Esophagus squamous epithelium (tissue), 5 donors: Measurements from ENCODE around the gene TFF2. TPM values are rescaled to one million over a fixed set of nuclear protein-coding genes. Genes with fewer than 3 reads are reported as not detected.

Experiments
- DNase-seq: peaks from one replicate; lab custom pipeline; 2025; lab: John Stamatoyannopoulos, UW
- H3K27ac ChIP-seq, 4 donors: fragments of 200-600 bp; sonication (generic); one replicate each; pipeline ENCODE4 v1.5.1; 2016 to 2019; ENCODE audit warnings: mild to moderate bottlenecking in 1 of 4
- H3K27me3 ChIP-seq, 4 donors: fragments of 200-600 bp; sonication (generic); 1 replicate in 3 of 4; 2 replicates in 1 of 4; pipeline versions ENCODE4 v1.5.1 to v1.6.0; 2017 to 2021; ENCODE audit warnings: antibody characterized with exemption in 1 of 4
- H3K36me3 ChIP-seq, 3 donors: fragments of 200-600 bp; sonication (generic); one replicate each; pipeline ENCODE4 v1.5.1; 2016 to 2019
- H3K4me1 ChIP-seq, 3 donors: fragments of 200-600 bp; sonication (generic); one replicate each; pipeline ENCODE4 v1.5.1; 2017 to 2019
- H3K4me3 ChIP-seq, 4 donors: fragments of 200-600 bp; sonication (generic); 1 replicate in 3 of 4; 2 replicates in 1 of 4; pipeline ENCODE4 v1.5.1; 2016 to 2019; ENCODE audit warnings: mild to moderate bottlenecking in 2 of 4, moderate library complexity in 1 of 4
- H3K9me3 ChIP-seq, 3 donors: fragments of 200-600 bp; sonication (generic); one replicate each; pipeline ENCODE4 v1.5.1; 2016 to 2019
- POLR2A ChIP-seq, 4 donors: fragments of 450-650 bp; IDR thresholded peaks; one replicate each; pipeline ENCODE4 v1.6.1; 2017; ENCODE audit warnings: antibody characterized with exemption in 4 of 4, mild to moderate bottlenecking in 4 of 4, moderate library complexity in 3 of 4
- WGBS, 2 donors: methylation state at CpG; one replicate each; pipeline ENCODE4 v1.1.5; 2018; 5-methylcytosine and 5-hydroxymethylcytosine counted together
- intact Hi-C: fragments of 100-400 bp; cut with DNase I; formaldehyde crosslinking; loops from one replicate; pipeline ENCODE4 v1.15.0; 2022
- total RNA-seq, 4 donors: library from RNA; depleted of rRNA; stranded (reverse); fragments of >200 nt; gene quantifications; one replicate each; pipeline ENCODE4 v1.1.0, GENCODE V29; 2016
- TF ChIP-seq, protein P1 (sequence below), 6 experiments: fragments of 450-650 bp in 4 of 6; fragments of 200-600 bp in 2 of 6; sonication (generic) in 2 of 6; IDR thresholded peaks; one replicate each; pipeline ENCODE4 v1.5.1; 2016 to 2019; ENCODE audit warnings: antibody characterized with exemption in 6 of 6, mild to moderate bottlenecking in 4 of 6, moderate library complexity in 4 of 6
- donor health status: DM: yes; HTN: yes; CAD: no.

The TFF2 gene
- total RNA-seq, 4 donors from 2014 or later = 1.7 TPM; not detected in 3

DNA sequence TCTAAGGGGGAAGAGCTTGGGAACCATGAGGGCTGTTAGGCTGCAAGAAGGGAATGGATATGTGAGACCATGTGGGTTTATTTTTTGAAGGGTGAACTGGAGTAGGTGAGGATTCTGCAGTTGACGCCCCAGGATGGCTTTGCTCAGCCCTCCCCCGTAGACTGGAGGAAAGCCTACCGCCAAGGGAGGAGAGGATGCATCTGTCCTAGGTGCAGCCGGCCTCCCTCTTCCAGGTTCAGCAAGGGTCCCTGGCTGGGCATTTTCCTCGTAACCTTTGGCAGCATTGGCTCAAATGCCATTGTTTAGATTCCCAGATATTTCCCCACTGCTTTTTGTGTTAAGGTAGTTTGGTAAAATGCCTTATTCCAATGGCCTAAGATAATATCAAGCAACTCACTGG is 52.1 kb downstream of the TFF2 start:
- TF ChIP-seq POLR2A (IDR thresholded peaks at IDR 0.05) = no peak
- TF ChIP-seq, protein P1, sequence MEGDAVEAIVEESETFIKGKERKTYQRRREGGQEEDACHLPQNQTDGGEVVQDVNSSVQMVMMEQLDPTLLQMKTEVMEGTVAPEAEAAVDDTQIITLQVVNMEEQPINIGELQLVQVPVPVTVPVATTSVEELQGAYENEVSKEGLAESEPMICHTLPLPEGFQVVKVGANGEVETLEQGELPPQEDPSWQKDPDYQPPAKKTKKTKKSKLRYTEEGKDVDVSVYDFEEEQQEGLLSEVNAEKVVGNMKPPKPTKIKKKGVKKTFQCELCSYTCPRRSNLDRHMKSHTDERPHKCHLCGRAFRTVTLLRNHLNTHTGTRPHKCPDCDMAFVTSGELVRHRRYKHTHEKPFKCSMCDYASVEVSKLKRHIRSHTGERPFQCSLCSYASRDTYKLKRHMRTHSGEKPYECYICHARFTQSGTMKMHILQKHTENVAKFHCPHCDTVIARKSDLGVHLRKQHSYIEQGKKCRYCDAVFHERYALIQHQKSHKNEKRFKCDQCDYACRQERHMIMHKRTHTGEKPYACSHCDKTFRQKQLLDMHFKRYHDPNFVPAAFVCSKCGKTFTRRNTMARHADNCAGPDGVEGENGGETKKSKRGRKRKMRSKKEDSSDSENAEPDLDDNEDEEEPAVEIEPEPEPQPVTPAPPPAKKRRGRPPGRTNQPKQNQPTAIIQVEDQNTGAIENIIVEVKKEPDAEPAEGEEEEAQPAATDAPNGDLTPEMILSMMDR (IDR thresholded peaks at IDR 0.05) = no peak
- H3K27ac ChIP-seq = peak overlapping the region in 1 of 4 donors; percentile 79
- DNase-seq = no peak
- H3K4me1 ChIP-seq = peaks cover 0 to 16% (median 6%) of the 10 kb centered on the region in 3 donors
- WGBS, 2 donors = 64 to 83% methylated on average over 5 of the region's 5 CpGs
- H3K27me3 ChIP-seq = peaks cover 0 to 15% (median 0%) of the 10 kb centered on the region in 4 donors
- intact Hi-C loops = no loop called here
- peaks cover 0 to 20% (median 0%) of the 10 kb centered on the region in 3 donors for H3K36me3 ChIP-seq
- H3K9me3 ChIP-seq = no peaks in the 10 kb centered on the region
- H3K4me3 ChIP-seq = no peak overlapping the region

DNA sequence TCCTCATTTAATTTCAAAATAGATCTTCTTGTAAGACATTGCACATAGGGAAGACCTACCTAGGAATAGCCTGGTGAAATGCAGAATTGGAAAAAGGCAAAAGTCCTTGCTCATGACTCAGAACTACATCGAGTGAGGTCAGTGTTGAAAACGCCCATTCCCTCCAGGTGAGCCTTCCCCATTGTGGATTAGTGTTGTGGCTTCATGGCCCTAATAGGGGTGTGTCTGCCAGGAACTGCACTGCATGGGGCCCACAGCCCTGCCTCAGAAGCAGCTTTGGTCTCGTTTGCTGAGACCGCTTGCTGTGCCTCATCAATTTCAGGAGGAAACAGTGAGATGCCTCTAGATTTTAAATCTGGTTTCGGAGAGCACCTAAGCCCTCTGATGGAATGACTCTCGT is 52.6 kb downstream of the TFF2 start:
- 43 to 68% methylated on average over 4 to 6 of the region's 6 CpGs for WGBS, 2 donors
- intact Hi-C loops = no loop called here

DNA sequence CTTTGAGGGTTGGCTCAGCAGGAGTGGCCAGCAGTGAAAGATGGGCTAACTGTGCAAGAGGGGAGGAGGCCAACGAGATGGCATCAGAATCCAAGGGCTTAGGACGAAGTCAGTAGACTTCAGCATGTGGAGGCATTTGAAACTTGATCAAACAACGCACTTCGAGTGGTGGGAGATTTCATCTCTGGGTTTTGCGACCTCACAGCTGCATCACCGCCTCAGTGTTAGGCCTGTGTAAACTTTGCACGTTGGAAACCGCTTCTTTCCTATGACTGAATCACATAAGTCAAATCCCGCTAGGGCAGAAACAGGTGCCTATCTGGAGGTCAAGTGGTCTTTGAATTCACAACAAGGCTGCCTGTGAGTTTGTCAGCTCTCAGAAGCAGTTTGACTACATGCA is 53.4 kb downstream of the TFF2 start:
- Histone ChIP-seq H3K9me3 (no peaks in the 10 kb centered on the region), H3K36me3 (peaks cover 0 to 20% (median 0%) of the 10 kb centered on the region in 3 donors), H3K4me1 (peaks cover 0 to 15% (median 6%) of the 10 kb centered on the region in 3 donors), H3K27ac (no peak overlapping the region), H3K4me3 (no peak overlapping the region), H3K27me3 (peaks cover 0 to 7% (median 0%) of the 10 kb centered on the region in 4 donors)
- intact Hi-C loops = no loop called here
- TF ChIP-seq, protein P1 (IDR thresholded peaks at IDR 0.05) = no peak
- no peak for TF ChIP-seq POLR2A (IDR thresholded peaks at IDR 0.05)
- DNase-seq = no peak
- 67 to 80% methylated on average over 9 of the region's 9 CpGs for WGBS, 2 donors

More for the DNA sequence above, 52.6 kb downstream of the TFF2 start:
- Histone ChIP-seq H3K4me1 (peaks cover 0 to 16% (median 6%) of the 10 kb centered on the region in 3 donors), H3K4me3 (no peak overlapping the region), H3K9me3 (no peaks in the 10 kb centered on the region), H3K27ac (peak overlapping the region in 1 of 4 donors; percentile 79), H3K36me3 (peaks cover 0 to 20% (median 0%) of the 10 kb centered on the region in 3 donors), H3K27me3 (peaks cover 0 to 15% (median 0%) of the 10 kb centered on the region in 4 donors)
- no peak for DNase-seq
- TF ChIP-seq, protein P1 (IDR thresholded peaks at IDR 0.05) = no peak
- no peak for TF ChIP-seq POLR2A (IDR thresholded peaks at IDR 0.05)

DNA sequence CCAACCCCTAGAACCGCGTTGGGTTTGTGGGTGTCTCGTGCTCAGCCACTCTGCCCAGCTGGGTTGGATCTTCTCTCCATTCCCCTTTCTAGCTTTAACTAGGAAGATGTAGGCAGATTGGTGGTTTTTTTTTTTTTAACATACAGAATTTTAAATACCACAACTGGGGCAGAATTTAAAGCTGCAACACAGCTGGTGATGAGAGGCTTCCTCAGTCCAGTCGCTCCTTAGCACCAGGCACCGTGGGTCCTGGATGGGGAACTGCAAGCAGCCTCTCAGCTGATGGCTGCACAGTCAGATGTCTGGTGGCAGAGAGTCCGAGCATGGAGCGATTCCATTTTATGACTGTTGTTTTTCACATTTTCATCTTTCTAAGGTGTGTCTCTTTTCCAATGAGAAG is 54.3 kb downstream of the TFF2 start:
- H3K9me3 ChIP-seq = no peaks in the 10 kb centered on the region
- peaks cover 0 to 28% (median 0%) of the 10 kb centered on the region in 3 donors for H3K36me3 ChIP-seq
- peaks cover 0 to 10% (median 6%) of the 10 kb centered on the region in 3 donors for H3K4me1 ChIP-seq
- no peak for DNase-seq
- no peak overlapping the region for H3K27ac ChIP-seq
- WGBS, 2 donors = 59 to 65% methylated on average over 7 of the region's 7 CpGs
- no peak for TF ChIP-seq POLR2A (IDR thresholded peaks at IDR 0.05)
- TF ChIP-seq, protein P1 (IDR thresholded peaks at IDR 0.05) = no peak
- no peak overlapping the region for H3K4me3 ChIP-seq
- intact Hi-C loops = no loop called here
- H3K27me3 ChIP-seq = peaks cover 0 to 4% (median 0%) of the 10 kb centered on the region in 4 donors

Other genes starting within 250 kb of the TFF2 start
- gene ABCG1, start 131.9 kb downstream of the TFF2 start, total RNA-seq = 10 to 100 TPM in 1 of 4 donors, 1 to 10 TPM in 3; 2.6 to 10.9 (median 3.7) TPM
- gene TFF3, start 35.6 kb downstream of the TFF2 start, total RNA-seq = 10 to 100 TPM in 1 of 4 donors, 1 to 10 TPM in 2, not detected in 1; 1.4 to 15.1 (median 7.2) TPM
- not detected for gene TFF1, start 15.5 kb upstream of the TFF2 start, total RNA-seq
- under 1 TPM in 1 of 4 donors, not detected in 3; 0.09 TPM for gene TMPRSS3, start 45.1 kb upstream of the TFF2 start, total RNA-seq
- gene UBASH3A, start 52.9 kb upstream of the TFF2 start, total RNA-seq = 1 to 10 TPM in 1 of 4 donors, under 1 TPM in 3; 0.57 to 1.9 (median 0.73) TPM
- gene RSPH1, start 145.2 kb upstream of the TFF2 start, total RNA-seq = under 1 TPM in 1 of 4 donors, not detected in 3; 0.19 TPM
- 10 to 100 TPM; 10.7 to 21.1 (median 14.0) TPM for gene SLC37A1, start 162.9 kb upstream of the TFF2 start, total RNA-seq